Transverse colon (tissue), 4 donors: Measurements from ENCODE around the gene FOXC2. TPM values are rescaled to one million over a fixed set of nuclear protein-coding genes. Genes with fewer than 3 reads are reported as not detected.

Experiments
- DNase-seq: peaks from one replicate; pipeline ENCODE4 v3.0.0-alpha.2; 2019
- H3K27ac ChIP-seq, 4 donors: fragments of 200-600 bp; sonication (generic); 2 replicates each; pipeline ENCODE4 v1.5.1; 2016 to 2018; ENCODE audit warnings: inconsistent platforms in 4 of 4
- H3K27me3 ChIP-seq: fragments of 200-600 bp; sonication (generic); 2 replicates; pipeline ENCODE4 v1.5.1; 2017; ENCODE audit warnings: inconsistent platforms
- H3K36me3 ChIP-seq, 4 donors: fragments of 200-600 bp; sonication (generic); 2 replicates each; pipeline ENCODE4 v1.5.1; 2017 to 2019; ENCODE audit warnings: inconsistent platforms in 4 of 4
- H3K4me1 ChIP-seq, 4 donors: fragments of 200-600 bp; sonication (generic); 2 replicates each; pipeline ENCODE4 v1.5.1; 2017 to 2020; ENCODE audit warnings: inconsistent platforms in 4 of 4
- H3K4me3 ChIP-seq, 4 donors: fragments of 200-600 bp; sonication (generic); 1 replicate in 1 of 4; 2 replicates in 3 of 4; pipeline versions ENCODE4 v1.5.1 to v1.6.1; 2017 to 2019; ENCODE audit warnings: inconsistent platforms in 4 of 4
- H3K9me3 ChIP-seq, 2 donors: fragments of 200-600 bp; sonication (generic); 2 replicates each; pipeline ENCODE4 v1.5.1; 2017 to 2019; ENCODE audit warnings: inconsistent platforms in 2 of 2
- CTCF ChIP-seq, 5 experiments: fragments of 200-600 bp in 3 of 5; fragments of 450-650 bp in 2 of 5; sonication (generic) in 3 of 5; IDR thresholded peaks; 1 replicate in 2 of 5; 2 replicates in 3 of 5; pipeline ENCODE4 v1.5.1; 2016 to 2017; ENCODE audit warnings: antibody characterized with exemption in 5 of 5, inconsistent platforms in 3 of 5, mild to moderate bottlenecking in 2 of 5, moderate library complexity in 1 of 5
- EP300 ChIP-seq: sonication (generic); formaldehyde crosslinking; IDR thresholded peaks from one replicate; pipeline ENCODE4 v1.6.1; 2017; ENCODE audit warnings: antibody characterized with exemption, low read depth
- POLR2A ChIP-seq: fragments of 450-650 bp; IDR thresholded peaks from one replicate; pipeline ENCODE4 v1.6.1; 2016; ENCODE audit warnings: antibody characterized with exemption, mild to moderate bottlenecking, moderate library complexity
- POLR2AphosphoS5 ChIP-seq, 3 donors: sonication (generic); formaldehyde crosslinking; IDR thresholded peaks; one replicate each; pipeline ENCODE4 v1.6.1; 2016; ENCODE audit warnings: antibody characterized with exemption in 3 of 3
- WGBS, 2 donors: methylation state at CpG; one replicate each; pipeline ENCODE4 v1.1.5; 2018; ENCODE audit warnings: low coverage in 1 of 2; 5-methylcytosine and 5-hydroxymethylcytosine counted together
- in situ Hi-C, 4 donors: fragments of 200-750 bp; cut with MboI; loops; one replicate each; pipeline versions ENCODE4 v1.15.0 to v1.15.1; 2017; ENCODE audit warnings: low sequenced_read_pairs in 3 of 4, low pct_ligation_motif_present in 1 of 4, low pct_unique_long_range_greater_than_20kb in 1 of 4
- intact Hi-C: fragments of 100-400 bp; cut with DNase I; formaldehyde crosslinking; loops from one replicate; pipeline ENCODE4 v1.15.1; 2023; ENCODE audit warnings: low total_unique reads
- total RNA-seq, 4 donors: library from RNA; depleted of rRNA; stranded (reverse); fragments of >200 nt; gene quantifications; one replicate each; pipeline ENCODE4 v1.1.0, GENCODE V29; 2016

The FOXC2 gene
- total RNA-seq, 4 donors from 2014 or later = 0.27 TPM; not detected in 3

DNA sequence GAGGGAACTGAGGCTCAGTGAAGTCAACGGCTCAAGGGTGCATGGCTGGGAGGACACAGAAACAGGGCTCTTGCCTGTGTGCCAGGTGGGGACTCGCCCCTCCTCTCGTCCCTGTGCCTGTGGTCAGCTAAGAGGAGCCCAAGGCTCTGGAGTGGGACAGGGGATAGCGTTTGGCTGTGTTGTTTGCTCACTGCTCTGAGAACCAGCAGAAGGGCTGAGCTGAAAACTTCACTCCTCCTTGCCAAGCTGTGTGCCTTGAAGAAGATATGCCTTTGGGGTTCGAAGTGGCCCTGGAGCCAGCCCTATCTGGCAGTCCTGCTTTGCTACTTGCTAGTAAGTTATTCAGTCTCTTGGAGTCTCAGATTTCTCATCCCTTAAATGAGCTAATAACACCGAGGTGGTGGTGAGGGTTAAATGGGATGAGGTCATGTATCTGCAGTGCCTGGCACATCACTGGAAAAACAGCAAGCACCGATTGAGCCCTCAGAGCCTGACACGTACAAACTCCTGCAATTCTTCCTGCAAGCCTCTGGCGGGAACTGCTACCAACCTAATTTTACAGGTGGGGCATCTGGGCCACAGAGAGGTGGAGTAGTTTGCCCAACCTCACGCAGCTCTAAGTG lies 29.5 kb downstream of the FOXC2 start:
- no peak for TF ChIP-seq POLR2A
- no peak for TF ChIP-seq CTCF (IDR thresholded peaks at IDR 0.05)
- no peak for TF ChIP-seq EP300
- TF ChIP-seq POLR2AphosphoS5 (IDR thresholded peaks at IDR 0.05) = no peak
- H3K27me3 ChIP-seq = peaks cover 87% of the 10 kb centered on the region

DNA sequence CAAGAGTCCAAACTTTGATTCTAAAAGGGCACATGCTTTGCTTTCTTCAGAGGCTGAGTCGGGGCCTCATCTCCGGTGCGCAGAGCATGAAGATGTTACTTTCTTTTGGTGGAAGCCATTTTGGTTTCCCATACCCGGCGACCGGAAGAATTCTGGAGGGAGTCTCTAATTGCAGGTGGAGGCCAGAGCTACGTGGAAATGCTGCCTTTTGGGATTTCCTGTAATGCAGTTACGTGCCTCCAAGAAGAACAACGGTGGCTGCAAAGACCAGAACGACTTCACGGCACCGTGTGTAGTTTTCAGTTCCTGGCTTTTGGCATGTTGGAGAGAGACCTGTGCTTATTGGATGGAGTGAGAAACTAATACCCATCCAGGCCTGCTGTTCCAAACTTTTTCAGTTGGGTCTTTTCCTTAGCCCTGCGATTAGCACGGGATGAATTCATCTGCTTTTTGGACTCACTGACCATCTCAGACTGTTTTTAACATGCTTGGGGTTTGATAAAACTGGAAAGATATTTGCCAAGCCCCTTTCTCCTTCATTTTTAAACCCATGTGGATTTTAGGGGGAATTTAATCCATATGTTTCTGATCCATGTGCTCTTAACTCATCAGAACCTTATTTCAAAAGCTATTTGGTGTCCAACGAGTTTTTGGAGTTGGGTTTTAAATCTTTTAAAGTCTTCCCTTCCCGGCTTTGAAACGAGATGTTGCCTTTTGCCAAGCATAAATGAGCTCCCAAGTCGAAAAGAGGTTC lies 30.7 kb downstream of the FOXC2 start:
- TF ChIP-seq POLR2AphosphoS5 (IDR thresholded peaks at IDR 0.05) (no peak), EP300 (no peak), POLR2A (no peak)
- Histone ChIP-seq H3K27me3 (peaks cover 84% of the 10 kb centered on the region), H3K36me3 (no peaks in the 10 kb centered on the region), H3K9me3 (no peaks in the 10 kb centered on the region), H3K4me1 (no peaks in the 10 kb centered on the region), H3K27ac (no peak overlapping the region), H3K4me3 (no peak overlapping the region)
- in situ Hi-C loops = no loop called here
- 71 to 82% methylated on average over 10 to 18 of the region's 18 CpGs for WGBS, 2 donors
- intact Hi-C loops = no loop called here
- DNase-seq = no peak

More for the DNA sequence above, 29.5 kb downstream of the FOXC2 start:
- no peaks in the 10 kb centered on the region for H3K9me3 ChIP-seq
- no peak overlapping the region for H3K4me3 ChIP-seq
- DNase-seq = no peak
- H3K27ac ChIP-seq = no peak overlapping the region
- in situ Hi-C loops (no loop called here), intact Hi-C loops (no loop called here)
- H3K4me1 ChIP-seq = no peaks in the 10 kb centered on the region
- no peaks in the 10 kb centered on the region for H3K36me3 ChIP-seq
- 20 to 52% methylated on average over 2 to 10 of the region's 10 CpGs for WGBS, 2 donors

DNA sequence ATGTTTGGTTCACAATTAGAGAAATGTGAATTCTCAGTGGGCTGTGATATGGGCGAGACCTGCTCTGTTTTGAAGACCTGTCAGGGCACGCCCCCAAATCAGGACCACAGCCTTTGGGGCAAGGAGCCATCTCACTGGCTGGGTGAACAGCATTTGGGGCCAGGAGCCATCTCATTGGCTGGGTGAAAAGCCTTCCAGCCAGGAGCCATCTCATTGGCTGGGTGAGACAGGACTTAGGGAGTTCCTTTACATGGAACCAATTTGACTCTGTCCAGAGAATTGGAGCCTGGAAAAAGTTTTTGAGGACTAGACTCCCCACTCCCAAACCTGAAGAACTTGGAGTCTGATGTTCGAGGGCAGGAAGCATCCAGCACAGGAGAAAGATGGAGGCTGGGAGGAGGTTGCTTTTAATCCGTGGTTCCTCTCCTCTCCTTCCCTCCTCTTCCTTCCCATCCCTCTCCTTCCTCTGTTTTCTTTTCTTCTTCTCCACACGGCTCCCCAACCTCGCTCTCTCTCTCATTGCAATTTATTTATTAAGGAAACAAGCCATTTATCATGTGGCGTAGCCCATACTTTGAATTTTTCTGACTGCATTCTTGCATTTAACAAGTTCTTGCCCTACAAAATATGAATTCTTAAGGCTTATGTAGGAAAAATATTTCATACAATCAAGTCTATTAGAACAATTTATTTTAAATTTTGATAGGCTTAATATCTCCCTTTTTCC lies 31.4 kb downstream of the FOXC2 start:
- no peak for DNase-seq
- WGBS, 2 donors = 37 to 57% methylated on average over 5 to 7 of the region's 7 CpGs
- intact Hi-C loops = no loop called here

More for the DNA sequence above, 31.4 kb downstream of the FOXC2 start:
- H3K36me3 ChIP-seq = no peaks in the 10 kb centered on the region
- no peak overlapping the region for H3K27ac ChIP-seq
- TF ChIP-seq CTCF (IDR thresholded peaks at IDR 0.05) (no peak), POLR2A (no peak)
- in situ Hi-C loops = no loop called here
- peaks cover 81% of the 10 kb centered on the region for H3K27me3 ChIP-seq
- H3K4me1 ChIP-seq = no peaks in the 10 kb centered on the region
- no peaks in the 10 kb centered on the region for H3K9me3 ChIP-seq
- H3K4me3 ChIP-seq = no peak overlapping the region
